ENCODE data around the gene NTN1.
"Not testable (repeated sequence)": the region's sequence is repeated elsewhere in the genome, so short reads cannot be mapped to it uniquely, and the experiment has no call there.

Gene NTN1

DNA sequence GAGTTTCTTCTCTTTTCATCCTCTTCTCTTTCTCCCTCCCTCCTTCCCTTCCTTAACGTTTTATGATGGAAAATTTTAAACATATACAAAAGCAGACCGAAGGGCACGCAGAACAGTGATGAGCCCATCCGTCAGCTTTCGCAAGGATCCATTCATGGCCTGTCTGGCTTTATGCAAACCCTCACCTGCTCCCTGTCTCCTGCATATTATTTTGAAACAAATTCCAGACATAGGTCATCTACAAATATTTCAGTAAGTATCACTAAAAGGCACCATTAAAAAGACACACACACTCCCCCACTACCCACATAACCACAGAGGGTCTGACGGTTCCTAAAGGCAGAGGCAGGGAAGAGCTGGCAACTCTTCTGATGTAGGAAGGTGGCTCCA lies 235.0 kb downstream of the NTN1 start:
- no peak for DNase-seq

DNA sequence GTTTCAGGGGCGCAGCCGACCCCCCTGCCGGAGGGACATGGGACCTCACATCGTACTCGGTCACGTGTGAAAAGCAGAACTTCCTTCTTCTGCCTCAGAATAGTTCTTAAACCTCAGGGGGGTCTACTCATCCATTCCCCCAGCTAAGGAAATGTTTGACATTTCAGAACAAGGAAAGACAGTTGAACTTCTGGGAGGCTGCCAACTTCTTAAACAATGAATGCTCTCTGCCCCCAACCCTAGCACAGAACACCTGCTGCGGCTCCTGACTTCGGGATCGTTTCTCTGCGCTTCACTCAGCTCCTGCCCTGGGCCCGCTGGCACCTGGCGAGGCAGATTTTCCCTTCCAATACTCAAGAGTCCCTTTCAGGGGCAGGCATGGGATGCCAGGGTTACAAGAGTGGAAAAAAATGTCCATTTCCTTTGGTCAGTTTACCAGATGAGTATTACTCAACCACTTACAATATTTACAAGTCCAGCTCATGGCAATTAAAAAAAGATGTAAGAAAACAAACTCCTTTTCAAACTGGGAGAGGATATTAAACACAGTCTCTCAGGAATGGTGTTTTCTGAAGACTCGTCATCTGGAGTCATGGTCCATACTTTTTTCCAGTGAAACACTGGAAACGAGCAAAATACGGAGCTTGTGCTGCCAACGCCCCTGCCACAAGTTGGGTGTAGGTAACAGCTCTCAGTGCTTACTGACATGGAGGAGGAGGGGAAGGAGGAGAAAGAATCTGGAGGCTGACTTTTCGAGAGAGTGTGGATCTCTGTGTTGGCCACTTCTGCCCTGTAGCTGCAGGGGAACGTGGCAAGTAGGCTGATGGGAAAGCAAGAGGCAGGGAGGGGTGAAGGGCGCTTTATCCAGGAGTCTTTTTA lies 235.7 kb downstream of the NTN1 start:
- no peak for DNase-seq

DNA sequence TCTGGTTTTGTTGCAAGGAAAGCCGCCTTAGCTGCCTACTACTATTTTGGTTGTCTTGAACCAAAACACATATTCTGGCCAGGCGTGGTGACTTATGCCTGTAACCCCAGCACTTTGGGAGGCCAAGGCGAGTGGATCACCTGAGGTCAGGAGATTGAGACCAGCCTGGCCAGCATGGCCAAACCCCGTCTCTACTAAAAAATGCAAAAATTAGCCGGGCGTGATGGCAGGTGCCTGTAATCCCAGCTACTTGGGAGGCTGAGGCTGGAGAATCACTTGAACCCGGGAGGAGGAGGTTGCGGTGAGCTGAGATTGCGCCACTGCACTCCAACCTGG lies 236.3 kb downstream of the NTN1 start:
- DNase-seq: not testable (repeated sequence)

DNA sequence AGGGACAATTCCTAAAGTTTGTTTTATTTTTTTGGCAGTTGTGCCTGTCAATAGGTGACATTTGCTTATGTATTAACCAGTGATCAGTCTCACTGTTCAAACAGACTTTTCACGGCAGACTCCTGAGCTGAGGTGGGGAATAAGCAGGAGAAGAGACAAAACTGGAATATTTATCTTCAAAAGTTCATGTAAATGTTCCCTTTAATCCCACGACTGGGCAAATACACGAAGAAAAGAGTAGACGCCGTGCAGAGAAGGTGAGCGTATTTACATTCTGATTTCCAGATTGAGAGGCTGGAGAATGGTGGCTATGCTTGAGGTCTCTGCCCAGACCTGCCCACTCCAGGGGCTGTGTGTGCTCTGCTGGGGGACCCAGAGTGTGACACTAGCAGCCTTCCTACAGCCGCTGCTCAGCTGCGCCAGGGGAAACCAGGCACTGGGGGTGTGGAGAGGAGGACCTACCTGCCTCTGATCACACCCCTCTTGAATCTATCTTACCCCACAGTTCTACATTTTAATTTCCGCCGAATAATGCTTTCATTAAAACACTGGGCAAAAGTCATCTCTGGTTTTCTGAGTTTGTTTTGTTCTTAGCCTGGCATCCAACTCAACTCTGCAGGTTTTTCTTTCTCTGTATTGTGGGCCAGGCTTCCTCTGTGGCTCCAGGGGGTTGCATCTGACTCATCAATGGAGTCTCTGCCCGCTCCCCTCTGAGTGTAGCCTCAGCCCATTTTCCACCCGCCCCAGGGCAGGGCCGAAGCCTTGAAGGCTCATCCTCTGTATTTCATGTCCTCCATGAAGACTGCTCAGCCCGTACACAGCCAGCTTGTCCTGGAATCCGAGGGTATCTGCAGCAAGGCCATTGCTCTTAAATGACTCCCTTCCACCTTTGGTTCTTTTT lies 237.1 kb downstream of the NTN1 start:
- DNase-seq: no peak

DNA sequence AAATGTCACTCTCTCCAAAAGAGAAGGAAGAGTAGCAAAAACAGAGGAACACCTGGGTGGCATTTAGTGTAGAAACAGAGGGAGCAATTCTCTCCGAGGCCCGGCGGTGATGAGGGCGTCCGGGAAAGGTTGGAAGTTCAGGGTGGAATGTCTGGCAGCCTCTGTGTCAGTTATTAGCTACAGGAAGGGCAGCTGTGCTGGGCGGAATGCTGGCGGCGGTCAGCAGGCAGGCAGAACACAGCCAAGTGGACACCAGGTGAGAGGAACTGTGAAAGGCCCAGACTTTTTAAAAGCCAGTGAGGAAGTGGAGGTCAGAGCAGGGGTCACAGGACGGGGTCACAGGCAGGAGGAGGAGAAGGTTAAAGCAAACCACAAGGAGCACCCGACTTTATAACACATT lies 238.1 kb downstream of the NTN1 start:
- DNase-seq: no peak

DNA sequence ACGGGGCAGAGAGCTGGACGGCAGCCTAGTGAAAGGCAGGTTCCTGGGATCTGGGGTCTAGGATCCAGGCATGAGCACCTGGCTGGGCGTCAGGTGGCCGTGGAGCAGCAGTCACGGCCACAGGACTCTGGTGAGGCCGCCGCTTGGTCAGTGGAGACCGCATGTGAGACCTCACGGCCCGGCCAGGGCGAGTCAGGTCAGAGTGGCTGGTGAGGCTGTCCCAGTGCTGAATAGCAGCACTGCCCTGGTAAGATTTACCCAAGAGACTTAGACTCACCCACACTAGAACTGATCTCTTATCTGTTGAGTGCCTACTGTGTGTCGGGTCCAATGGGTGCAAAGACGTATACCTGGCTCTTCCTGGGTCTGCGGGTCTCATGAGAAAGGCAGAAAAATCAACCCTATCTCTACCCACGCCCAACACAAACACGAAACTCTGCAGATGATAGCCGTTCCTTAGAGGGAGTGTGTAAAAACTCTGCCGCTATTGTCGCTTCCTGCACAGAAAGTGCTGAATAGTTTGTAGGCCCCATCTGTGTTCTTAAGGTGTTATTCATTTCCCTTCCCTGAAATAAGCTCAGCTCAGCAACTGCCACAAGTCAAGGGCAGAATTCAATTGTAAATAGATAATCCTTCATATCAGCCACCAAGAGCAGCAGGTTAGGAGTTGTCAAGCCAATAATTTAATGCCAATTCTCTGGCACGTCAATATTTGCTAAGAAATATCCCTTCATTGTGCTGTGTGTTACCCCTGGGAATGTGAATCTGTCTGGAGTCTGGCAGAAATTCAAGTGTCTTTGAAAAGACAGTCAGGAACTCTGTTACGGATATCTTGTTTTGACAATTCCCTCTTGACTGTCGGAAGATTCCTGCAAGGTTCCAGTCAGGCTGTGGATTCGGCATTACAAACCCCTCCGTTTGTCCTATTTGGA lies 240.0 kb downstream of the NTN1 start:
- DNase-seq: no peak

DNA sequence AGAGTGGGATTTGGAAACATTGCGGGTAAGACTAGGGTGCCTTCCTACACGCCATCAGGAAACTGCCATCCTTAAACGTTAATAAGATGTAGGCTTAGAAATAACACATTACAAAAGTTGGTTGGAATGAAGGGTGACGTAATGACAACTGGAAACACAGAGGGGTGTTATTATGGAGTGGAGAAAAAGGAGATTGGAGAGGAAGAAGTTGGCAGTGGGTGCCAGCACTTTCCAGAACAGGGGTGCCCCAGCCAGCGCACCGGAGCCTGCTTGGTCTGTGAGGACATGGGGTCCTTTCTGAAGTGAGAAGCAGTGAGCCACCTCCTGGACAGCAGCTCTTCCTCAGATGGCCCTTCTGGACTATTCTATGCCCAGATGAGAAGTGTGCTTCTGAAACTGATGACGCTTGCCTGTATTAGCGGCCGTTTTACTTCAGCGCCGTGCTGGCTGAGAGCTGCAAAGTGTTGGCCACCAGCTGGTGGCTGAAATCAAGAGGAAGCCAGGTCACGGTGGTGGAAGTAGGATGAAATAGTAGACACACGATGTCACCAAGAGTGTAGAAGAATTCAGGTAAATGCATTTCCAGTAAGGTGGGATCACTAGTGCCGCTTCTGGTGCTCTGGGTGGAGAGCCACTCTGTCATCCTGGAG lies 244.8 kb downstream of the NTN1 start:
- no peak for DNase-seq

DNA sequence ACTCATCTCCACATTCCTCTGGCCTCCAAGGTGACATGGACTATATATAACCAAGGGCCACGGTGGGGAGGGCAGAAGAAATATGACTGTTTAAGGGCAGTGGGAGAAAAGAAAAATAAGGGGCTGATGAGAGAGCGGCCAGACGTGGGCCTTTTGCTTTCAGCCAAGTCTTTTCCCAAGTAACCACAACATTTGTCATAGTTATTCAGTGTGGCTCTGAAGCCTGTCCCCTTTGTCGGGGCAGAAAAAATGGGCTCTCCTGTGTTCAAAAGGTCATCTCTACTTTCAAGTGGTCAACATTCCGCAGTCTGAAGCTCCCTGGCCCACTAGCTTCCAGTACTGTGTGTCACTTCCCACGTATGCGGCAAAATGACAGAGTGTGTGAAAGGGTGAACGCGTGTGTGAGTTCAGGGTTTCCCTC lies 245.4 kb downstream of the NTN1 start:
- DNase-seq: no peak

DNA sequence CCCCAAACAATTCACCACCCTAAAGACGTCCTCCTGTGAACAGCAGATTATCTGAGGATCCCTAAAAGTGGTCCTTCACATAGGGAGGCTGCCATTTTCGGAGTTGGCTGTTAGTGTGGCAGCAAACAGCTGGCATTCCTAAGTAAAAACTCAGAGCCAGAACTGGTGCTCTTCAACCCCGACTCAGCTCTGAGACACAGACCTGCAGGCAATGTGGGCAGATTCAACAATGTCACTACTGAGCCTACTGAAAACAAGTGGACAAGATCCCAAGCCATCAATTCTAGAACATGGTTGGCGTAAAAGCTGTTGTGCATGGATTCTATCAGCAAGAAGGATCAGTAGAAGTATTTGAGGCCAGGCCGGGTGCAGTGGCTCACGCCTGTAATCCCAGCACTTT lies 247.2 kb downstream of the NTN1 start:
- DNase-seq: no peak

DNA sequence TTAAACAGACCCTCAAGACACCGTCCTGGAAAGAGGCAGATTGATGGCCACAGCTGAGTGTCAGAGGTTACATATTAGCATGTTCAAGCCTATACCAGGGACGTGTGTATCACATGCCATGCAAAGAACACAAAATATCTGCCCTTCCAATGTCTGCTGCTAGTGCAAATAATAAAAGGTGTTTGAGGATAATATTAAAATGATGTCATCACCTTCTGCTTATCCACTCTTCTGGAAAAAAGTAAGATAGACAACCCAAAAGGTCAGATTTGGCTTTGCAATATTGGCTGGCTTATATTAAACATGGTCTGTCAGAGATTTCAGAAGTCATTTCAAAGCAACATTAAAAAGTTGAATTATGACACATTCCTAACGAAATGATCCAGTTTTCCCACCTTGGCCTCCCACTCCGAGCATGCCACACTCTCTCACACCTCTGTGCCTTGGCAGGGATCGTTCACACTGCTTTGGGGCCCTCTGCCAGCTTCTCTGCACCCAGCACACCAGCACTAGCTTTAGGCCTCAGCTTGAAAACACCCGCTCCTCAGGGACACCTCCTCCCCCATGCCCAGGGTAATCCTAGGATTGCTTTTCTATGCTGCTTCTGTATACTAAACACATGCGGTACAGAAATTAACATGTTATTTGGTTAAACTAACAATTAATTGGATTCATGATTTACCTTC lies 248.2 kb downstream of the NTN1 start:
- DNase-seq: no peak

DNA sequence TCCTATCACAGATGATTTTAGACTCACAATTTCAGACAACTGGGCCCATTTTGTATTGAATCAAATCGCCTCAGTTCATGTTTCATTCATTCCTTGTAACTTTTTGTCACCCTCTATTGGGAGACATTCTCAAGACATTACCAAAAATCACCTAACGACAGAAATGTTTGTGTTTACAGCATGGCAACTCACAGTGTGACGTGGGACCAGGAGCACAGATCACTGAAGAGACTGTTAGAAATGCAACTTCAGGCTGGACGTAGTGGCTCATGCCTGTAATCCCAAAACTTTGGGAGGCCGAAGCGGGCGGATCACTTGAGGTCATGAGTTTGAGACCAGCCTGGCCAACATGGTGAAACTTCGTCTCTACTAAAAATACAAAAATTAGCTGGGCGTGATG lies 249.6 kb downstream of the NTN1 start:
- DNase-seq: no peak

DNA sequence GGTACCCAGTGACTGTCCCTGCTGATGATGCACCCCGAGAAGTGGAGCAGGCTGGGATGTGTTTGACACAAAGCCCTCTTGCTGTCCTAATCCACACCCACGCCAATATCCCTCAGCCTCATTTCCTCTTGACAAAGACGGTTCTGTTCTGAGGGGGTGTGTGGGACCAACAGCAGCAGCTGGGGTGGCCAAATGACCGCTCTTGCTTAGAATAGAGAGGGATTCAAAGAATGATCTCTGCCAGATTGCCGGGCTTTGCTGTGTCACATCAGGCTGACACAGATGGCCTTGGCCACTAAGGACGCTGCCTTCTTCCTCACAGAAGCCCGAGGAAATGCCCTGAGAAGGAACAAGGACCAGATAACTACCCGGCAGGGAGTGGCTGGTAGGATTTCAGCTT lies 250.7 kb downstream of the NTN1 start:
- no peak for DNase-seq

DNA sequence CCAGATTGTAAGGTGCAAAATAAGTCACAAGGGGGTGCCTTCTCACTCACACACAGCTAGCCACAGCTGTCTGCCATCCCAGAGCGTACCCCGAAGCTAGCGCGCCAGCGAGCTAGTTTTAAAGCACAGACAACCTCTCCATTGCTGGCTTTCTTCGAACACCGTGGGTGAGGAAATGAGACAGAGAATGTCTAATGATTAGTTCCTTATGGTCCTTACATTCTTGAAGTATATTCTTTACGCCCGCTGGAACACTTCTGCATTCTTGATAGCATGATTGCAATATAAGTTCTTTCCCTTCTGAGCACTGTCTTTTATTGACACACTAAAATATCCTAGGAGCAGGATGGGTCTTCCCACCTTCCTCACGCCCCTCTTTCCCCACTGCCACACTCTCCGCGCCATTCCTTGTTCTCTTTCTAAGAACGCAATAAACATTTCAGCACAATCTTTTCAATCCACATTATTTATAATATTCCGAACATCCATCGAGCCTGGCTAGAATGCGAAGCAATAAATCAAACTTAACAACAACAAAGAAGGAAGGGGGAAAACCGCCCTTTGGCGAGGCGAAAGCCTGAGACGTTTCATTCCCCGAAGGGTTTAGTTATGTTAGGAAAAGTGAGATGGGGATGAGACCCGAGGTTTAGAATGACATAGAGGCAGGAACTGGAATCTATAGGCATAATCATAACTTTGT lies 251.3 kb downstream of the NTN1 start:
- DNase-seq: peak; percentile 64

DNA sequence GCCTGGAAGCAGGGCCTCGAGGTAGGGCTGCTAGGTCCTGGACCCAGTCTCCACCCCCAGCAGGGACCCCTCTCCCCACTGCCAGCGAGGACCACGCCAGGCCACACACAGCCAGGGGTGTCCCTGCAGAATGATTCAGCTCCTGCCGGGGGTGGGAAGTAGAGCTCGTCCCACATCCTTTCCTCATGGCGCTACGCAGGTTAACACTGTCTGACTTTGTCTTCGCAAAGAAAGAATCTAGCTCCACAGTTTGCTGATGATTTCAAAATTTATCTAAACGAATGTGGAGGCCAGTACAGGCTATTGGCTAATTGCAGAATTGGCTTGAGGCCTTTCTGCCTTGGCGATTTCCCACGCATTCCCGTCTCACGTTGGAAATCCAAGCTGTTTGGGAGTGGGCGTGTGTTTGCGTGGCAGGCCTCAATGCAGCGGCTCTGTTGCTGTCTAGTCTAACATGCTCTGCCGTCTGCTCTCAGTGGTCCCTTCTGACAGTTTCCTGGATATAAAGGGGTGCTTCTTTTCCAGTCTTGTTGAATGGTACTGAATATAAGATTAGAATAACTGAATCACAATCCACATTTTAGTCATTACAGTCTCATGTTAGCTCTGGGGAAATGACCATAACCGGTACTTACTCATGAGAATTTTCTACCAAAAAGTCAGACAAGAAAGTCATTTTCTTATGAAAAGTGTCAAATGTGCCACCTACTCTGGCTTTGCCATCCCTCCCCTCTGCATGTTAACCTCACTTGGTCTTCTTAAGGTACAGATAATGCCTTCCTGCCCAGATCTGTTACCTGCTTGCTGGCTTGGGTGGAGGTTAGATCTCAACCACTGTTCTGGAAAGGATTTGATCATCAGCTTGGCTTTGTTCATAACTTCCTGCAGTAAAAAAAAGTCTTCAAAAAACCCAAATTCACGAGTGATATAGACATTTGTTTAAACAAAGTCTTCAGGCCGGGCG lies 252.4 kb downstream of the NTN1 start:
- DNase-seq: no peak

DNA sequence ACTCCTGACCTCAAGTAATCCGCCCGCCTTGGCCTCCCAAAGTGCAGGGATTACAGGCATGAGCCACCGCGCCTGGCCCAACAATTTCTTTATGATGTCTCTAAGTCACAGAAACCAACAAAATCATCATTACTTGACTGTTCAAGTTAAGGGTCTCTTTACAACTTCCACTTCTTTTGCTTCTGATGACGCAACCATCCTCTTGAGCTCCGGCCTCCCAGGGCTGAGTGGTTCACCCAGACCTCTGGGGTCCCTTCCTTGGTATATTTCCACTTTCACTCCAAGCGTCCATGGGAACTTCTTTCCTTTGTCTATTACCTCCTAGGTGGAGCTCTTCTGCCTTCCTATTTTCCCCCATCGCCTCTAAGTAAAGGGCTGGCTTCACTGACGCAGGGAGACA lies 253.7 kb downstream of the NTN1 start:
- DNase-seq: no peak

DNA sequence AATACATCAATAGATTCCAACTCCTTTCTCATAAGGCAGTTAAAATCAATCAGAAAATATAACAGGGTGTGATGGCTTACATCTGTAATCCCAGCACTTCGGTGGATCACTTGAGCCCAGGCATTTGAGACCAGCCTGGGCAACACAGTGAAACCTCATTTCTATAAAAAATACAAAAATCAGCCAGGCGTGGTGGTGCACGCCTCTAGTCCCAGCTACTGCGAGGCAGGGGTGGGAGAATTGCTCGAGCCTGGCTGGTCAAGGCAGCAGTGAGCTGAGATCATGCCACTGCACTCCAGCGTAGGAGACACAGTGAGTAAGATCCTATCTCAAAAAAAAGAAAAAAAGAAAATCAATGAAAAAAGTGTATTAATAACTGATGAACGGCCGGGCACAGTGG lies 258.6 kb downstream of the NTN1 start:
- DNase-seq: no peak

DNA sequence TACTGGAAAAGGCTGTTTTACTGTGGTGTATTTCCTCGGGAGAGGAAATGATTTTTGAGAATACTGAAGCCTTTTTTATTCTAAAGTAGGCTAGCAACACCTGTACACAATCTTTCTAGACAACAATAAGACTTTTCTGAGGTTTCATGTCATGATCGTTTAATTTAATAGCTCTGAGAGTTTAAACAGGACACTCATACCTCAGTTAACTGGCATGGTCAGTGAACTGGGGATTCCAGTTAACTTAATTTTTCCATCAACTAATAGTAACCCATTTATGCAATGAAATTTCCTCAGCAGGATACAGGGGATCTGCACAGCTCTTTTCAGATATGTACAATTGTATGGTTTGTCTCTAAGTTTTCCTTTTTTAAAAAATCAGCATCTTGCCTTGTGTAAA lies 262.6 kb downstream of the NTN1 start:
- no peak for DNase-seq

DNA sequence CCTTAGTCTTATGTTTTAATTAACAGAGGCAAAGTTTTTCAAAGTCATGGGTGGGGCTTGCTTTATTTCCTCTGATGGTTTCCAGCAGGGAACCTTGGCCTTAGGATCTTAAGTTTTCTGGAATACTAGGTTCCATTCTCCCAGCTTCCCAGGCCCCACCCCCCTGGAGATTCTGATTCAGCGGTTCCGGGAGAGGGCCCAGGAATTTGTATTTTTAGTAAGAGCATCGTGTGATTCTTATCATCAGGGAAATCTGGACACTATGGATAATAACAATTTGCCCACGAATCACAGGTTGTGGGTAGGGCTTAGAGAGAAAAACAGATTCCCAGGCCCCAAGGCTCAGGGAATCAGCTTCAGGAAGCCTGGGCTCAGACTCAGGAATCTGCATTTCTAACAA lies 263.6 kb downstream of the NTN1 start:
- DNase-seq: peak; percentile 21

DNA sequence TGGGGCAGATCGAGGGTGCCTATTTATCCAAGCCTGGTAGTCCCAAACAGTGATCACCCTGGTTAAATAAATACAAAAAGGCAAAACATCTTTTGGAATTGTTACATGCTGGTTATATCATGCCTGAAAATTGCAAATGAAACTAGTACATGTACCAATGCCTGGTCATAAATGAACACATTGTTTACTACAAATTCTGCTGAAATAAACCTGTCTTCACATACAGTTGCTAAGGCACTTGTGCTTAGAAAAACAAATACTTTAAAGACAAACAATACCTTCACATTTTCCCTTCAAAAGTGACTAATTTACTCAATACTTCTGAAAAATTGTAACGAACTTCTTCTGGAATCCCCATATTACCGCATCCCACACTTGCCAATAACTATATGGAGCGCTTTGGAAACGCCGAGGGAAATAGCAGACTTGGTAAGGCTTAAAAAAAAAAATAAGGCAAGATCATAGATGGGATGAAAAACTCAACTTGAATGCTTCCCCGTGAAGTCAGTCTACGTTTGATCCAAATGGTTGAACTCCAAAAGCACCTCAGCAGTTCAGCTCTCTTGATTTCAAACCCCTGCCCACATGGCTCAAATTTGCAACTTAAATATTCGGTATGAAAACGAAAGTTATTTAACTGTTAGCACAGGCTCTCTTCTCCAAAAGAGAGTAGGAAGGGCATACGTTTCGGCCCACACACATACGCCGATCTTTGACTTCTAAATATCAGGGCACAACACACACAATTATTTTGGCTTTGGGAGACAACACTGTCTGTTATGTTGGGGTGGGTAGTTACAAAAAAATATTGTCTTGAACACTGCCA lies 264.5 kb downstream of the NTN1 start:
- DNase-seq: no peak

Data from fibroblast of skin of scalp (primary cell).